WTC11 (cell line): ENCODE measurements around the gene TAOK3. TPM values are rescaled to one million over a fixed set of nuclear protein-coding genes. Genes with fewer than 3 reads are reported as not detected.

Experiments used
- ATAC-seq: fragments of 200-7000 bp; cut with Tn5 transposase; 2 replicates; pipeline ENCODE4 v1.10.0; 2021; ENCODE audit warnings: mild to moderate bottlenecking, moderate library complexity
- CTCF ChIA-PET: fragments of 300-600 bp; sonication (Branson Sonifier 250); formaldehyde crosslinking; loops from one replicate; lab custom pipeline; 2021; ENCODE audit warnings: antibody characterized with exemption; lab: Charles Lee
- POLR2A ChIA-PET: fragments of 350-600 bp; sonication (Branson Sonifier 250); formaldehyde crosslinking; loops from one replicate; lab custom pipeline; 2021; ENCODE audit warnings: antibody characterized with exemption; lab: Charles Lee
- DNase-seq: peaks from one replicate; pipeline ENCODE4 v3.0.0; 2021; ENCODE audit warnings: low spot score
- H3K27ac Mint-ChIP-seq: 2 replicates; pipeline ENCODE4 v1.8.0; 2021; ENCODE audit warnings: mixed read lengths
- H3K27me3 Mint-ChIP-seq: 2 replicates; pipeline ENCODE4 v1.8.0; 2021; ENCODE audit warnings: low read depth, mild to moderate bottlenecking, moderate library complexity, mixed read lengths
- H3K36me3 Mint-ChIP-seq: 2 replicates; pipeline ENCODE4 v1.8.0; 2021; ENCODE audit warnings: mixed read lengths
- H3K4me1 Mint-ChIP-seq: 2 replicates; pipeline ENCODE4 v1.8.0; 2022; ENCODE audit warnings: mixed read lengths
- H3K4me3 Mint-ChIP-seq: 2 replicates; pipeline ENCODE4 v1.8.0; 2021; ENCODE audit warnings: mild to moderate bottlenecking, moderate library complexity, mixed read lengths
- H3K9me3 Mint-ChIP-seq: 2 replicates; pipeline ENCODE4 v1.8.0; 2021; ENCODE audit warnings: mixed read lengths
- ATF6 ChIP-seq: sonication (generic); formaldehyde crosslinking; IDR thresholded peaks from 2 replicates; pipeline ENCODE4 v1.8.1; 2023; ENCODE audit warnings: mild to moderate bottlenecking, missing genetic modification reagents
- E2F1 ChIP-seq: sonication (generic); formaldehyde crosslinking; IDR thresholded peaks from 2 replicates; pipeline ENCODE4 v1.8.0; 2022; ENCODE audit warnings: mild to moderate bottlenecking, missing genetic modification reagents
- FOXP1 ChIP-seq: sonication (generic); formaldehyde crosslinking; IDR thresholded peaks from 2 replicates; pipeline ENCODE4 v1.8.0; 2022; ENCODE audit warnings: missing genetic modification reagents, mild to moderate bottlenecking, moderate library complexity, borderline replicate concordance
- GTF2I ChIP-seq: fragments of 250-450 bp; sonication (Bioruptor Pico); conservative IDR thresholded peaks from 2 replicates; pipeline ENCODE4 v1.4.0; 2021; ENCODE audit warnings: mild to moderate bottlenecking
- IRF2 ChIP-seq: sonication (generic); formaldehyde crosslinking; IDR thresholded peaks from 2 replicates; pipeline ENCODE4 v1.8.0; 2022; ENCODE audit warnings: low read depth, missing genetic modification reagents, borderline replicate concordance
- MAX ChIP-seq: sonication (generic); formaldehyde crosslinking; IDR thresholded peaks from 2 replicates; pipeline ENCODE4 v1.8.0; 2022; ENCODE audit warnings: mild to moderate bottlenecking, missing genetic modification reagents
- NR1H2 ChIP-seq: sonication (generic); formaldehyde crosslinking; IDR thresholded peaks from 2 replicates; pipeline ENCODE4 v1.9.0; 2021; ENCODE audit warnings: mild to moderate bottlenecking, moderate library complexity, missing genetic modification reagents
- OVOL2 ChIP-seq: fragments of 250-450 bp; sonication (Bioruptor Pico); IDR thresholded peaks from 2 replicates; pipeline ENCODE4 v1.9.0; 2021; ENCODE audit warnings: mild to moderate bottlenecking, borderline replicate concordance
- PRDM15 ChIP-seq: sonication (generic); formaldehyde crosslinking; IDR thresholded peaks from 2 replicates; pipeline ENCODE4 v1.8.0; 2022; ENCODE audit warnings: missing genetic modification reagents
- PREB ChIP-seq: sonication (generic); formaldehyde crosslinking; IDR thresholded peaks from 2 replicates; pipeline ENCODE4 v1.8.1; 2022; ENCODE audit warnings: mild to moderate bottlenecking, missing genetic modification reagents, moderate library complexity, borderline replicate concordance
- SOX15 ChIP-seq: fragments of 250-450 bp; sonication (Bioruptor Pico); IDR thresholded peaks from 2 replicates; pipeline ENCODE4 v1.9.0; 2021; ENCODE audit warnings: mild to moderate bottlenecking
- ZBTB43 ChIP-seq: sonication (generic); formaldehyde crosslinking; IDR thresholded peaks from 2 replicates; pipeline ENCODE4 v1.8.1; 2023; ENCODE audit warnings: mild to moderate bottlenecking, missing genetic modification reagents
- ZNF219 ChIP-seq: sonication (generic); formaldehyde crosslinking; IDR thresholded peaks from 2 replicates; pipeline ENCODE4 v1.8.0; 2023; ENCODE audit warnings: missing genetic modification reagents, mild to moderate bottlenecking, borderline replicate concordance
- ZNF263 ChIP-seq: sonication (generic); formaldehyde crosslinking; IDR thresholded peaks from 2 replicates; pipeline ENCODE4 v1.8.1; 2022; ENCODE audit warnings: low read depth, mild to moderate bottlenecking, moderate library complexity, missing genetic modification reagents
- ZNF281 ChIP-seq: sonication (generic); formaldehyde crosslinking; IDR thresholded peaks from 2 replicates; pipeline ENCODE4 v1.8.0; 2023; ENCODE audit warnings: mild to moderate bottlenecking, missing genetic modification reagents
- ZNF532 ChIP-seq: fragments of 250-450 bp; sonication (Bioruptor Pico); IDR thresholded peaks from 2 replicates; pipeline ENCODE4 v1.9.0; 2021; ENCODE audit warnings: mild to moderate bottlenecking, borderline replicate concordance
- total RNA-seq: library from RNA; stranded (reverse); gene quantifications from 3 replicates; pipeline ENCODE4 v1.2.3, GENCODE V29; 2021

TAOK3 gene
- total RNA-seq, 1 experiment from 2014 or later: 13.0 TPM

- TF ChIP-seq PRDM15 (CRISPR knock-in tag): no peak
- TF ChIP-seq, all 79 proteins: peak for 0
These were observed 82.6 kb downstream of the TAOK3 start (continued) for GRCh38 chr12:118290130-118290529.

- DNase-seq (no peak), ATAC-seq (no peak)
- H3K36me3 Mint-ChIP-seq: no peaks in the 10 kb centered on the region
- no peaks in the 10 kb centered on the region for H3K9me3 Mint-ChIP-seq
- no peaks in the 10 kb centered on the region for H3K27me3 Mint-ChIP-seq
- H3K27ac Mint-ChIP-seq: no peak overlapping the region
- H3K4me3 Mint-ChIP-seq: no peak overlapping the region
- ChIA-PET CTCF (no interaction called here), POLR2A (interaction anchor here (0.7 kb wide), 1 partner anchor 71 kb away, joined by 7 read pairs; no protein-coding TSS in a partner anchor)
- H3K4me1 Mint-ChIP-seq: peaks cover 3% of the 10 kb centered on the region
- TF ChIP-seq GTF2I (no peak), NR1H2 (CRISPR knock-in tag) (no peak), SOX15 (CRISPR knock-in tag) (no peak), IRF2 (CRISPR knock-in tag) (no peak), ZNF219 (no peak), ATF6 (no peak), ZBTB43 (CRISPR knock-in tag) (no peak), PREB (CRISPR knock-in tag) (no peak), E2F1 (CRISPR knock-in tag) (no peak), MAX (CRISPR knock-in tag) (no peak), ZNF532 (CRISPR knock-in tag) (no peak), FOXP1 (no peak), ZNF281 (CRISPR knock-in tag) (no peak), ZNF263 (CRISPR knock-in tag) (no peak), OVOL2 (CRISPR knock-in tag) (no peak)
These were observed 84.5 kb downstream of the TAOK3 start for GRCh38 chr12:118288174-118288573.
